D341Med (cell line): Measurements from ENCODE around the gene XYLT1.
A peak's percentile ranks its signal among the peaks of the same experiment; 100 is the strongest.
"Not testable (repeated sequence)": the region's sequence is repeated elsewhere in the genome, so short reads cannot be mapped to it uniquely, and the experiment has no call there.

ENCODE experiments used
- DNase-seq: peaks from one replicate; pipeline ENCODE4 v3.0.0; 2012; ENCODE audit warnings: low spot score

Gene XYLT1

GRCh38 chr16:17491140-17491662 is 20.4 kb upstream of the XYLT1 start:
- DNase-seq, result no peak

- no peak for DNase-seq
Measured at GRCh38 chr16:17488506-17488905, 17.7 kb upstream of the XYLT1 start.

DNA sequence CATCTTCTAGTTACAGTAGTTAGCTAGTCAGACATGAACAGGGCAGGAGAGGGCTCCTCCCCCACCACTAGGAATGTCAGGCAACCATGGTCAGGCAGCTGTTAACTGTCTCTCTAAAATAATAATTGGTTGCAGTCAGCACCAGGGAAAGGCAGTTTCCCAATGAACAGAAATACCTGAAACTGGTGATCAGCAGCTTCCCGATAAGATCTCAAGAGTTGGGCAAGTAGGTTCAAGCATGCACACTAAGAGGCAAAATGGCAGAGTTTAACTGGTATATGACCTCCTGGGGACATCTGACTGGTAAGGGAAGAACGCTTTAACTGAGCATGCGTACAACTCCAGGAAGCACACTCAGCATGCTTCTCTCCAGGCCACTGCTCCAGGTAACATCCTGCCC is 12.6 kb upstream of the XYLT1 start:
- no peak for DNase-seq

- DNase-seq, result not testable (repeated sequence)
Measured at GRCh38 chr16:17482341-17482740, 11.6 kb upstream of the XYLT1 start.

GRCh38 chr16:17481736-17482135 is 11.0 kb upstream of the XYLT1 start:
- DNase-seq, result no peak

- DNase-seq, result not testable (repeated sequence)
Measured at GRCh38 chr16:17477260-17477545, 6.4 kb upstream of the XYLT1 start.

DNA sequence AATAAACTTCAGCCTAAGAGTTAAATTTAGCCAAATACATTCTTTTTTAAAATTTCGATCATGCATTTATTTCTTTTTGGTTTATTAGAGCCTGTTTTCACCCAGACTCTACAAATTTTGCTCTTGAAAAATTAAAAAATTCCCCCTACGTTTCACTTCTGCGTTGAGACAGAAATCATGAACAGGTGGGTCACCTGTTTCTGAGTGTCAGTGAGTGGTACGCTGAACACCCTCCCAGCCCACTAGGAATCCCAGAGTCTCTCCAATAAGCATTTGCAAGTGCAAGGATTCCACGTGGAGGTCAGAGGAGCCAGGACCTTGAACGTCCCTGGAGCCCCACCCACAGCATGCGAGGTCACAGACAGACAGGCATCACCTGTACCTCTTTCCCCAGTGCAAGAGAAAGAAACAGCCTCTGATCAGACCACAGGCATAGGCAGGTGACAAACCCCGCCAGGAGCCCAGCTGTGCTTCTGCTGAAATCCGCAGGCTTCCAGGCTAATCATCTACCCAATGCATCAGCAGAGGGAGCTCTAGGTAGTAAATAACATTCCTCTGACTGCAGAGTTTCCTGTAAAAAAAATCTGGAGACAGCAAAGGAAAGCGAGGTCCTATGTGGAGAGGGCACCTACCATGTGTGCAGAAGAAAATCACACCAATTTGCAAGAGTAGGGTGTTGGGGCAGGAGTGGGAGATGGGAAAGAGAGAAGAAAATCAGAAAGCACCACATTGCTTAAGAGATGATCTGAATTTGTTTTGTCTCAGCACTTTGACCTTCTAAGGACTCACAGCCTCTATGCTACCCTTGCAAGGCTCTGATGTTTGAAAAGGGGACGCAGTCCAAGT is 5.9 kb upstream of the XYLT1 start:
- DNase-seq, result peak; percentile 70

DNA sequence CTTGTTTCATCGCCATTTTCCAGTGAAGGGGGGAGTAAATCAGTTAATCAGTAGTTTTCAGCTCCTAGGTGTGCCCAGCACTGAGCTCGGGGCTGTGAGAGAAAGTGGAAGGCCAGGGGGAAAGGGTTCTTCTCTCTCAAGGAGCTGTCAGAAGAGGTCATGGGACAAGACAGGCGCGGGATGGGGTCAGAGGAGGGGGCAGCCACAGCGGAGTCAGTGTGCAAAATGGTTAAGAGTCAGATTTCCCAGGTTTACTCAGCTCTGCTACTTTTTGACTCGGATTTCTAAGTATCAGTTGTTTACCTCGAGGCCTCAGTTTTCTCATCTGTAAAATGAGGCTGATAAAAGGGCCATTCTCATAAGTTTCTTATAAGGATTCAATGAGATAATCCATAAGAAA is 4.3 kb upstream of the XYLT1 start:
- no peak for DNase-seq

DNA sequence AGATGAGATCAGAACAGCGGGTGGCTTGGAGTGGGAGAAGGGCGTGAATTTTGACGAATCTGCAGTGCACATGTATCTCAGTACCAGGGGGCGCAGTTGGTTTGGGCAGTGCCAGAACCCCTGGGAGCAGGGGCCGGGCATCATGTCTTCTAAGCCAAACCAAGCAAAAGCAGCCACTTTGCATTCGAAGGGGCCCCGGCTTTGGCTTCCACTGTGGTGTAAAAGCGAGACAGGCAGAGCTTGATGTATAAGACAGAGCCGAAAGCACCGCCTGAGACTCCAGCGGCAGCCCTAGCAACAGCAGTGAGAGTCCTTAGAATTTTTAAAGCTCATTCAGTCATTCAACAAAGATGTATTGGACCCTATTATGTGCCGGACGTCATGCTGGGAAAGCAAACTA is 3.8 kb upstream of the XYLT1 start:
- DNase-seq, result peak; percentile 30

- peak; percentile 53 for DNase-seq
Measured at GRCh38 chr16:17474037-17474436, 3.3 kb upstream of the XYLT1 start.

DNA sequence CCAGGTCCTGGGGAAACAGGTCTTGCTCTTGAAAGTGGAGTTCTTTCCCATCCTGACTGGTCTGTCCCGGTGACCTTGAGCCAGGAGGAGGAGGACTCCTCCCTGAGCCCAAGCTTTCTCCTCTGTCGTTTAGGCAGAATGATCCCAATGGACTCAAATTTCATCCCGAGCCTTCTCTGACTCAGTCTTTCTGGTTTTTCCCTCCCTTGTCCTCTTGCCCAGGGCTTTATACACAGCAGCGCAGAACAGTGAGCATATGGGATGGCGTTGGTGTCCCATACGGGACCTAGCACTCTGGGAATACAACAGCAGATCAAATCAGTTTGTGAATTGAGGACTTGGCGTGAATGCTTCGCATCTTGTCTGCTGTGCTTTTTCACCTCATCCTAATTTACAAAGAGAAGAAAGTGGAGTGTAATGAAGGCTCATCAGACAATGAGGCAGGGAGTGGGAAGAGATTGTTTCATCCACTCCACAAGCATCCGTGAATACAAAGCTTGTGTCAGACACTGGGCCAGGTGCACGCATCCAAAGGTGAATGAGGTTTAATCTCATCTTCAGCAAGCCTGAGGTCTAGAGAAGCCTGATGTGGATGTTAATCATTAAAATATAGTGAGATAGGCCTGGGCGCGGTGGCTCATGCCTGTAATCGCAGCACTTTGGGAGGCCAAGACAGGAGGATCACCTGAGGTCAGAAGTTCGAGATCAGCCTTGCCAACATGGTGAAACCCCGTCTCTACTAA is 1.1 kb upstream of the XYLT1 start:
- DNase-seq, result no peak

DNA sequence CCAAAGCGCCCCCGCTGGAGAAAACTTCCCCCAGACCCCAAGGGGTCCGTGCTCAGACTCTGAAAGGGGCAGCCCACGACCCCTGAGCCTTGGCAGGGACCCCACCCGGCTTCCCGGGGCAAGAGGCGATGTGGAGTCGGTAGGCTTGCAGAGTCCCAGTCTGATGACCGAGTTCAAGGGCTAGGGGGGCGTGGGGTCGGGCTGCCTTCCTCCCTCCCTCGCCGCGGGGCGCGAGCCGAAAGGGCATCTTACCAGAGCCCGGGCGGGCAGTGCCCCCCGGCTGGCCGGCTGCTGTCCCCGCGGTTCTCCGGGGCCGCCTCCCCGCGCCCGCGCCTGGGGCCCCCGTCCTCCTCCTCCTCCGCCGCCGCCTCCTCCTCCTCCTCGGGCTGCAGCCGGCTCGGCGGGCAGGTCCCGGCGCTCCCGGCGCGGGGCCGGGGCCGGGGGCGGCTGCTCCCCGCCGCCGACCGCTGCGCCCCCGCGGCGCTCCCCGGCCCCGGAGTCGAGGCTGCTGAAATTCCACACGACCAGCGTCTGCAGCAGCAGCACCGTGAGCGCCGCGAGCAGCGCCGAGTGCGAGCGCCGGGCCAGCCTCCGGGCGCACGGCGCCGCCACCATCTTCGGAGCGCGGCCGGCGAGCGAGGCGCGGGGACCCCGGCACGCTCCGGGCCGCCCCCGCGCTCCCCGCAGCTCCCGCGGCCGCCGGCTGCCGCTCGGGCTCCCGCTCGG is 415 bp downstream of the XYLT1 start:
- peak; percentile 72 for DNase-seq

GRCh38 chr16:17469741-17470181 is 999 bp downstream of the XYLT1 start:
- DNase-seq, result no peak

GRCh38 chr16:17469011-17469740 is 1.6 kb downstream of the XYLT1 start:
- DNase-seq, result no peak

DNA sequence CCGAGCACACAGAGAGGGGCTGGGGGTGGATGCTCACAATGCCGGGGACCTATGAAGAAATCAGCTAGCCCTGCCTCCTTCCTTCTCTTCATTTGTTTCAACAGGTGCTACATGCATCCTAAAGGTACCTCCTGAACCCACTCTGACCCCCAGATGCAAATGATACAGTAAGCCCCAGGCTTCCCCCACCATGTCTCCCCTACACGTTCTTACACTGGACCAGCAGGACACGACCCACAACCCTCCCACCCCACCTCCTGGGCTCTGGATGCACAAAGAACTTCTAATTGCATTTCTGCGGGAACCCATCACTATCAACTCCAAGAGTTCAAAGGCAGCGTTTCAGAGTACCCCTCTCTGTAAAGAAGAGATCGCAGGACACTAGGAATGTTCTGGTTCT is 2.1 kb downstream of the XYLT1 start:
- DNase-seq, result no peak

DNA sequence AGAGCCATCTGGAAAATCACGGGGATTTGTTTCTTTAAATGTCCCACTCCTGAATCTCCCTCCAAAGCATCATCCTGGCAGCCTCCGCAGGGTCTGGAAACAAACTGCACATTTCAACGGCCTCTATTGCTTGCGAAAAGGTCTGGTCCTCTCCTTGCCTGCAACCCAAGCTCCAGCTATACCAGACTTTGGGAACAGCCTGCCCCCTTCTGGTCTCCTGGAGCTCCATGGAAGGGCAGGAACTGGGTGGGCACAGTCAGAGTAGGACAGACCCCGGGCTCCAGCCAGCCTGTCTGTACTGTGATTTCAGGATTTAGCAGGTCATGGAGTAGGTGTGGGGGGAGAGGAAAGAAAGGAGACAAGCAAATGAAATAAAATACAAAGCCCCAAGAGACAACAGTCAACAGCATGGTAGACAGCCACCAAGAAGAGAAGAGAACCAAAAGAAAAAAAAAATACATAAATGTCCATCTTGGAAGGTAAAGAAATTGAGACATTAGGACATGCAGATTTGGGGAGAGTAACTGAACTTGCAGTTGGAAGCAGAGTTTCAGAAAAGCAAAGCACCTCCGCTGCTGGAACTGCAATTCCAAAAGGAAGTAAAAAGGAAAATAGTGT is 2.7 kb downstream of the XYLT1 start:
- peak; percentile 72 for DNase-seq

- no peak for DNase-seq
Measured at GRCh38 chr16:17466876-17467275, 3.9 kb downstream of the XYLT1 start.

DNA sequence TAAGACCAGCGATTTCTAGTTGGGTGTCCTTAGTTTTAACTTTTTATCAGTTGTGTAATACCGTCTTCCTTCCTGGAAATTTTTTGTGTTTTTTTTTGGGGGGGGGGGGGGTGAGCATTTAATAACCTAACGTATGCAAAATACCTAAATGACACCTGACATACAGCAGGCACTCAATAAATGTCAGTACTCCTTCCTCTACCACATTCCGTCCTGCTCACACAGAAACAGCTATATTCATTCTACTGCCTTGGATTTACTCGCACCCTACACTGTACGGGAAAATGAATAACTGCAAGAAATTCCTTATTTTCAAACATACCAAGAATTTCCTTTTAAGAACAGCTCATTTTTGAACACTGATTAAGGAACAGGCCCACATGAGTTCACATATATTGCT is 5.3 kb downstream of the XYLT1 start:
- DNase-seq, result no peak

DNA sequence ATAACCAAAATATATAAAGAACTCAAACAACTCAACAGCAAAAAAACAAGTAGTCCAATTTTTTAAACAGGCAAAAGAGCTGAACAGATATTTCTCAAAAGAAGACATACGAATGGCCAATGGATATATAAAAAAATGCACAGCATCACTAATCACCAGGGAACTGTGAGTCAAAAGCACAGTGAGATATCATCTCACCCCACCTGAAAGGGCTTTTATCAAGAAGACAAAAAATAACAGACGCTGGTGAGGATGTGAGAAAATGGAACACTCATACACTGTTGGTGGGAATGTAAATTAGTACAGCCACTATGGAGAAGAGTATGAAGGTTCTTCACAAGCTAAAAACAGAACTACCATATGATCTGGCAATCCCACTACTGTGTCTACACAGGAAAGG is 7.4 kb downstream of the XYLT1 start:
- no peak for DNase-seq

- DNase-seq, result no peak
Measured at GRCh38 chr16:17461951-17462729, 8.6 kb downstream of the XYLT1 start.

DNA sequence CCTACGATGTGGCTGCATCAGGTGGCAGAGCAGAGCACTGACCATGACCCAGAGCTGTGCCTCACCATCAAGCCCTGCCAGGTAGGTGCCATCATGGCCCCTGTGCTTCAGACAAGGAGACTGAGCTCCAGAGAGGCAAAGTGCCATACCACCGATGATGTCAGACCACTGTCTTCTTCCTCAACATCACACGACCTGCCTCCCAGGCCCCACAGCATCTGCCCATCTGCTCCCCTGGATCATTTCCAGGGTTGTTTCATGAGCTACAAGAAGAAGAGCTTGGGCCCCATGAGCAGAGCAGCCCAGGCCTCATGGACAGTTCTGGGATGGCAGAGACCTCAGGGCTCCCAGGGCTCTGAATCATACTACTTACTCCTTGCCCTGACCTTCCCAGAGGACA is 9.9 kb downstream of the XYLT1 start:
- no peak for DNase-seq
